SK-N-MC (cell line): Measurements from ENCODE around the gene MEGF8.

Experiments used
- EZH2 ChIP-seq: fragments of 200-600 bp; sonication (generic); IDR thresholded peaks from one replicate; pipeline ENCODE4 v1.6.1; 2017; ENCODE audit warnings: antibody characterized with exemption
- POLR2AphosphoS5 ChIP-seq: IDR thresholded peaks from 2 replicates; pipeline ENCODE4 v1.6.1; 2012; ENCODE audit warnings: mild to moderate bottlenecking, low read depth, low read length, borderline replicate concordance

GRCh38 chr19:42288881-42289555, 36.4 kb upstream of the MEGF8 start:
- TF ChIP-seq EZH2, result no peak
- TF ChIP-seq POLR2AphosphoS5, result no peak
